ENCODE data around the gene RNF186. TPM values are rescaled to one million over a fixed set of nuclear protein-coding genes. Genes with fewer than 3 reads are reported as not detected.

Gene RNF186
- total RNA-seq, 1 donor from 2014 or later: not detected

DNA sequence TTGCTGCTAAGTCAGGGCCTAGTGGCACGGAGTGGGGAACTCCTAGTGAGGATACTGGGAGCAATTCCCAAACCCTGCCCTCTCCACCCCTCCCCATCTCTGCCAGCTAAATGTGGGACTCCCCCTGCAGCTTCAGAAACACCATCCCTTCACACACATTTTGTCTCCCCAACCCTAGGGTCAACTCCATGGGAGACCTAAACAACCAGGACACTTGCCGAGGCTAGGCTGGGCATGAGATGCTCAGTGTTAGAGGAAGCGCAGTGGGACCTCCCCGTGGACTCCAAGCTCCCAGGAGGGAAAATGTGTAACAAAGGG is 1.5 kb downstream of the RNF186 start:
- Mint-ChIP-seq H3K4me1 (ENCODE audit: low read depth, unreplicated experiment) (peaks cover 2% of the 10 kb centered on the region), H3K36me3 (ENCODE audit: unreplicated experiment) (no peaks in the 10 kb centered on the region), H3K27me3 (ENCODE audit: unreplicated experiment) (peaks cover 4% of the 10 kb centered on the region), H3K9me3 (ENCODE audit: unreplicated experiment) (peaks cover 9% of the 10 kb centered on the region), H3K4me3 (ENCODE audit: unreplicated experiment) (no peak overlapping the region), H3K27ac (ENCODE audit: unreplicated experiment) (no peak overlapping the region)
- no peak for DNase-seq
- TF ChIP-seq, protein P1, sequence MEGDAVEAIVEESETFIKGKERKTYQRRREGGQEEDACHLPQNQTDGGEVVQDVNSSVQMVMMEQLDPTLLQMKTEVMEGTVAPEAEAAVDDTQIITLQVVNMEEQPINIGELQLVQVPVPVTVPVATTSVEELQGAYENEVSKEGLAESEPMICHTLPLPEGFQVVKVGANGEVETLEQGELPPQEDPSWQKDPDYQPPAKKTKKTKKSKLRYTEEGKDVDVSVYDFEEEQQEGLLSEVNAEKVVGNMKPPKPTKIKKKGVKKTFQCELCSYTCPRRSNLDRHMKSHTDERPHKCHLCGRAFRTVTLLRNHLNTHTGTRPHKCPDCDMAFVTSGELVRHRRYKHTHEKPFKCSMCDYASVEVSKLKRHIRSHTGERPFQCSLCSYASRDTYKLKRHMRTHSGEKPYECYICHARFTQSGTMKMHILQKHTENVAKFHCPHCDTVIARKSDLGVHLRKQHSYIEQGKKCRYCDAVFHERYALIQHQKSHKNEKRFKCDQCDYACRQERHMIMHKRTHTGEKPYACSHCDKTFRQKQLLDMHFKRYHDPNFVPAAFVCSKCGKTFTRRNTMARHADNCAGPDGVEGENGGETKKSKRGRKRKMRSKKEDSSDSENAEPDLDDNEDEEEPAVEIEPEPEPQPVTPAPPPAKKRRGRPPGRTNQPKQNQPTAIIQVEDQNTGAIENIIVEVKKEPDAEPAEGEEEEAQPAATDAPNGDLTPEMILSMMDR (IDR thresholded peaks at IDR 0.05; ENCODE audit: partially characterized antibody, unreplicated experiment): no peak

DNA sequence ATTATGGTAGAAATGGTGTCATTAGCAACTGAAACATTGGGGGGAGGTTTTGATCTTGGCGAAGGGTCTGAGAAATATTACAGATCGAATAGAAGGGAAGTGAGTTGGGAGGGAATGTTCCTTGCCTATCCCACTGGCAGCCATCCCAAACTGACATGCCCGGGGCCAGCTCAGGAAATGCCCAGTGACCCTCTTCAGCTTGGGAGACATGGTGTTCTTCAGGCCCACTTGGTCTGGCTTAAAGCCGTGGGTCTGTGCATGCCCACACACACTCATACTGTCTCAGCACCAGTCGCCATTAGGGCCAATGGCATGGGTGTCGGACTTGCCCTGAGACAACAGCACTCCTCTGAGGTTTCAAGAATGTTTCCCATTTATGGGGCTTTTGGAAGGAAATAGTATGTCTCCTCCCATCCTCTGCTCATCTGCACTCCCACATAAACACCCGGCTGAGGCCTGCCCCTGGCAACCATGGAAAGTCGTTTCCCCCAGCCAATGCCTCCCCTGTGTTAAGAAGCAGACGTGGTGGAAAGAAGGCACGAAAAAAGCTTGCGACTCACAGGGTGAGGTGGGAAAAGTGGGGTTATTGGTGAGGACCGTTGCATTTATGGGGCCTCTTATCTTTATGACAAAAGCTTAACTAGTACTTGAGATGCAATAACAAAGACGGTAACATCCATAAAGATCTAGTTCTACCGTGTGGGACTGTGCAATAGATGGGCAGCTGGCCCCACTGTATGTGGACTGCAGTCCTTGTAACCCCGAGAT is 2.0 kb downstream of the RNF186 start:
- Mint-ChIP-seq H3K9me3 (ENCODE audit: unreplicated experiment) (peaks cover 9% of the 10 kb centered on the region), H3K36me3 (ENCODE audit: unreplicated experiment) (no peaks in the 10 kb centered on the region), H3K27ac (ENCODE audit: unreplicated experiment) (no peak overlapping the region), H3K27me3 (ENCODE audit: unreplicated experiment) (peaks cover 4% of the 10 kb centered on the region), H3K4me1 (ENCODE audit: low read depth, unreplicated experiment) (peaks cover 2% of the 10 kb centered on the region), H3K4me3 (ENCODE audit: unreplicated experiment) (no peak overlapping the region)
- DNase-seq: no peak
- TF ChIP-seq, protein P1 (IDR thresholded peaks at IDR 0.05; ENCODE audit: partially characterized antibody, unreplicated experiment): no peak

DNA sequence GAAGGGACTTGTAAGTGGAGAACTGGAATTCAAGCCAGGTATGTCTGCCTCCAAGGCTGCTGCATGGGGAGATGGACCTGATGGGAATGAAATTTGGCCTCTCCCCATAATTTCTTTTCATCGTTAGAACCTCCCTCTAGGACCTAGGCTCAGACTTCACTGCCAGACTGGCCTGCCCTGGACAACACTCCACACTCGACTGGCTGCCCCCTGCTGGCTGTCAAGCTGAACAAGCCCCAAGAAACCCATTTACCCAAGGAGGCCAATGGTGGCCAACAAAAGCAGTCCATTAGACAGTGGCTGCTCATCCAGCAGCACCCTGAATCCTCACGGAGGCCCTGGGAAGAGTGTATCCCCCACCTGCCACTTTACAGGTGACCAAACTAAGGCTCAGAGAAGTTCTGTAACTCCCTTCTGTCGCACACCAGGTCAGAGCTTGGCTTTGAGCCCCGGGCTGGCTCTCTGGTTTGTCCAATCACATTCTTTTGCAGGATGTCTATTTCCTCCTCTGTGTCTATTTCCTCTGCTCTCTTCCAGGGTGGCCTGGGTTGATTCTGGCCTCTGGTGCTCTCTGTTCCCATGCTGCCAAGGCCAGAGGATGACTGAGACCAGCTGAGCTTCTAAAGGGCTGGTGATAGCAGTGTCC is 3.8 kb downstream of the RNF186 start:
- peaks cover 6% of the 10 kb centered on the region for H3K27me3 Mint-ChIP-seq (ENCODE audit: unreplicated experiment)
- no peaks in the 10 kb centered on the region for H3K36me3 Mint-ChIP-seq (ENCODE audit: unreplicated experiment)
- peaks cover 3% of the 10 kb centered on the region for H3K9me3 Mint-ChIP-seq (ENCODE audit: unreplicated experiment)
- H3K4me3 Mint-ChIP-seq (ENCODE audit: unreplicated experiment): no peak overlapping the region
- DNase-seq: peak; percentile 64
- no peak overlapping the region for H3K27ac Mint-ChIP-seq (ENCODE audit: unreplicated experiment)
- no peaks in the 10 kb centered on the region for H3K4me1 Mint-ChIP-seq (ENCODE audit: low read depth, unreplicated experiment)
- TF ChIP-seq, protein P1 (IDR thresholded peaks at IDR 0.05; ENCODE audit: partially characterized antibody, unreplicated experiment): peak; percentile 64

DNA sequence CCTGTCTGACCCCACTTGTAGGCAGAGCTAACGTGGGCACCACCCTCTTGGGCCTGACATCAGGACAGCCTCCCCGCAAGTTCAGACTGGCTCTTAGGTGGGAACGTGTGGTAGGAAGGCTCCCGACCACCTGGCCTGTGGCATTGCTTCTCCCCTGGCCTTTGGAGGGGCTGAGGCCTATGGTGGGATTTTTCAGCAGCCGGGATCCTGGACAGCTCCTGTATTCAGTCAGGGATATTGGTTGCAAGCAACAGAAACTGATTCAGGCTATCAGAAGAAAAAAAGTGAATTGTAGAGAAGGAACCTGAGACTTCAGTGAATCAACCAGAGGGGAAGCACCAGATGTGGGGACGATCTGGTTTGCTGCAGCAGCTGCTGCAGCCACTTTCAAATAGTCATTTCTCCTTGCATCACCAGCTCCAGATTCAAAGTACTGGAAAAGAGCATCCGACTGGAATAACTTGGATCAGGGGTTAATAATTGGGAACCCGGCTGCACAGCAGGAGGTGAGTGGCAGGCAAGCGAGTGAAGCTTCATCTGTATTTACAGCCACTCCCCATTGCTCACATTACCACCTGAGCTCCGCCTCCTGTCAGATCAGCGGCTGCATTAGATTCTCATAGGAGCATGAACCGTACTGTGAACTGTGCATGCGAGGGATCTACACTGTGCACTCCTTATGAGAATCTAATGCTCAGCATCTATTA is 5.9 kb downstream of the RNF186 start:
- Mint-ChIP-seq H3K27me3 (ENCODE audit: unreplicated experiment) (peaks cover 4% of the 10 kb centered on the region), H3K9me3 (ENCODE audit: unreplicated experiment) (peaks cover 2% of the 10 kb centered on the region), H3K36me3 (ENCODE audit: unreplicated experiment) (no peaks in the 10 kb centered on the region), H3K27ac (ENCODE audit: unreplicated experiment) (no peak overlapping the region), H3K4me3 (ENCODE audit: unreplicated experiment) (no peak overlapping the region), H3K4me1 (ENCODE audit: low read depth, unreplicated experiment) (no peaks in the 10 kb centered on the region)
- DNase-seq: no peak
- TF ChIP-seq, protein P1 (IDR thresholded peaks at IDR 0.05; ENCODE audit: partially characterized antibody, unreplicated experiment): no peak
